Psoas muscle (tissue), 8 donors: ENCODE results near the gene ADRM1. TPM values are rescaled to one million over a fixed set of nuclear protein-coding genes. Genes with fewer than 3 reads are reported as not detected.

Source experiments
- ATAC-seq, 4 donors: fragments of 200-7000 bp; cut with Tn5 transposase; one replicate each; pipeline ENCODE4 v1.9.1; 2020; ENCODE audit warnings: moderate library complexity in 3 of 4, mild to moderate bottlenecking in 2 of 4
- DNase-seq, 2 donors: peaks; one replicate each; pipeline ENCODE4 v3.0.0-alpha.2; 2020
- H3K27ac ChIP-seq: fragments of 200-600 bp; one replicate; pipeline ENCODE4 v1.8.0; 2022
- H3K27me3 ChIP-seq, 3 donors: fragments of 200-600 bp in 1 of 3; one replicate each; pipeline versions ENCODE4 v1.6.1 to v1.8.0; 2013 to 2022; ENCODE audit warnings: low read length in 2 of 3, mild to moderate bottlenecking in 2 of 3, moderate library complexity in 1 of 3; ENCODE audit not compliant: insufficient read depth in 3 of 3
- H3K36me3 ChIP-seq, 2 donors: fragments of 200-600 bp in 1 of 2; one replicate each; pipeline versions ENCODE4 v1.6.1 to v1.8.0; 2013 to 2022; ENCODE audit warnings: low read depth in 1 of 2, mild to moderate bottlenecking in 1 of 2, moderate library complexity in 1 of 2; ENCODE audit not compliant: insufficient read depth in 1 of 2
- H3K4me1 ChIP-seq: fragments of 200-600 bp; one replicate; pipeline ENCODE4 v1.8.0; 2022
- H3K4me3 ChIP-seq: fragments of 200-600 bp; one replicate; pipeline ENCODE4 v1.8.0; 2022; ENCODE audit warnings: mild to moderate bottlenecking
- H3K9me3 ChIP-seq: fragments of 200-600 bp; one replicate; pipeline ENCODE4 v1.8.0; 2022
- CTCF ChIP-seq: fragments of 200-600 bp; IDR thresholded peaks from one replicate; pipeline ENCODE4 v1.8.0; 2022; ENCODE audit warnings: antibody characterized with exemption
- WGBS, 3 donors: extraction: QIAGEN DNeasy Blood & Tissue Kit; methylation state at CpG; one replicate each; pipeline versions ENCODE4 v1.1.6 to v1.1.7; 2013; 5-methylcytosine and 5-hydroxymethylcytosine counted together
- intact Hi-C, 2 donors: fragments of 100-400 bp; cut with DNase I; formaldehyde crosslinking; loops; one replicate each; pipeline versions ENCODE4 v1.11.0 to v1.14.2; 2022
- polyA plus RNA-seq, 3 donors: library from polyadenylated mRNA; stranded (reverse); fragments of 200-250 nt; gene quantifications; one replicate each; pipeline ENCODE4 v1.2.3, GENCODE V29; 2013
- total RNA-seq, 4 donors: library from RNA; stranded (reverse); fragmentation: NEBNext Ultra II Directional in 2 of 4; extraction: Animal tissue kit (Norgen Biotek cat#: 25700) in 2 of 4; gene quantifications; one replicate each; pipeline versions ENCODE4 v1.2.1 to v1.2.4, GENCODE V29; 2021 to 2023
- donor health status: healthy with polysubstance abuse.
- donor health status: DM: no; HTN: no; CAD: no; lungs with moderate emphysema.
- donor health status: Bipolar disorder and iron deficiency.
- donor health status: healthy.
- donor health status: DM: yes; HTN: yes; CAD: no.
- donor health status: DM: no; HTN: no; CAD: no.
- donor health status: DM: no; HTN: no; CAD: no.
- donor health status: DM: yes; HTN: yes; CAD: no.

The ADRM1 gene
- total and polyA plus RNA-seq, 7 donors: 142 to 603 (median 280) TPM

DNA sequence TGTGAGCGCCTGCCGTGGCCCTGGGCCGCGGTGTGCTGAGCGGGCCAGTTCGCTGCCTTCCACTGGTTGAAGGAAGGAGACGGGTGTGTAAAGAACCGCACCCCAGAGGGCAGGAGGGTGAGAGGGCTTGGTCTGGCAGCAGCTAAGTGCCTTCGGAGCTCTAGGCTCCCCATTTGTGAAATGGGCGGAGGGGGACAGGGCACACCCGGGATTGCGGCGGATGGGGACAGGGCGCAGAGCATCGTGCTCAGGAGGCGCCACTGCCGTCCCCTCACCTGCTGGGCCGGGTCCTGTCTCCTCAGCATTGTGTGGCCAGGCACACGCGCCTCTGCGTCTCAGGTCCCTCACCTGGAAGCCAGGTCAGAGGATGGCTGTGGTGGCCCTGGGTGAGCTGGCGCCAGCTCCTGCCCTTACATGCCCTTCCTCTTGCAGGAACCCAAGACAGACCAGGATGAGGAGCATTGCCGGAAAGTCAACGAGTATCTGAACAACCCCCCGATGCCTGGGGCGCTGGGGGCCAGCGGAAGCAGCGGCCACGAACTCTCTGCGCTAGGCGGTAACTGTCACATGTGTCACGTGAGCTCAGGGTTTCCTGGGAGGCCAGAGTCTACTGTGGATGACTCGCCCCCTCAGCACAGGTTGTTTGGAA, 3.1 kb downstream of the ADRM1 start:
- peaks cover 41% of the 10 kb centered on the region for H3K4me1 ChIP-seq
- no peak overlapping the region for H3K27ac ChIP-seq

DNA sequence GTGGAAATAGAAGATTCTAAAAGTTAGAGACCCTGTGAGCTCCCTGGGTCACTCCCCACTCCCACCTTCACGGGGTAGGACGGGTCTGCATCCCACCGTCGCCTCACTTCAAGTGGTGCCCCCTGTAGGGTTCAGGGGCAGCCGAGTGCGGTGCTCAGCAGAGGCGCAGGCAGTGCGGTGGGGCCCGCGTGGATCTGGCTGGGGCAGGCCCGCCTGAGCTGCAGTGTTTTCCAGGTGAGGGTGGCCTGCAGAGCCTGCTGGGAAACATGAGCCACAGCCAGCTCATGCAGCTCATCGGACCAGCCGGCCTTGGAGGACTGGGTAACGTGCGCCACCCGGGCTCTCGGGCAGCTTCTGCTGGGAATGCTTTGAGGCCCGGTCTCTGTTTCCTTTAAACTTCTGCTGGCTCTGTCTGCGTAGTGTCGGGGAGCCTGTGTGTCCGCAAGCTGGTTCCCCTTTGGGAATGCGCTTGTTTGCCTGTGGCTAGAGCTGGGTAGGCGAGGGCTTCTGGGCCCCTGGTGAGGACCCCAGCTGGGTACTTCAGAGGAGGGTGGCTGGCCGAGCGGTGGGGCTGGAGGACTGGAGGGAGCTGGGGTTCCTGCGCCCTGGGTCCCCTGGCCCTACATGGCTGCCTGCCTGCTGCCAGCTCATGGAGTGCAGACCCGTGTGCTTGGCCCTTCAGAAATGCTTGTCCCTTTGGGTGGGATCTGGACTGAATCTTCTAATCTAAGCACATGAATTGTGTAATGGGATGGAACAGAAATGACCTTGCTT, 3.8 kb downstream of the ADRM1 start:
- no peak for DNase-seq
- Histone ChIP-seq H3K4me3 (no peak overlapping the region), H3K27me3 (no peaks in the 10 kb centered on the region), H3K9me3 (no peaks in the 10 kb centered on the region), H3K4me1 (peaks cover 41% of the 10 kb centered on the region), H3K36me3 (peaks cover 3 to 76% of the 10 kb centered on the region in 2 donors), H3K27ac (no peak overlapping the region)
- no peak for TF ChIP-seq CTCF
- intact Hi-C loops: loop anchor here (5.0 to 10.0 kb wide), 2 partner anchors 66 to 188 kb away; no protein-coding TSS in a partner anchor
- WGBS, 3 donors: 90 to 93% (median 92%) methylated on average over 27 of the region's 27 CpGs
- ATAC-seq: no peak

More for the DNA sequence above, 3.1 kb downstream of the ADRM1 start:
- intact Hi-C loops: loop anchor here (5.0 to 10.0 kb wide), 2 partner anchors 66 to 189 kb away; no protein-coding TSS in a partner anchor
- TF ChIP-seq CTCF: no peak
- ATAC-seq (no peak), DNase-seq (no peak)
- Histone ChIP-seq H3K36me3 (peaks cover 3 to 69% of the 10 kb centered on the region in 2 donors), H3K9me3 (no peaks in the 10 kb centered on the region), H3K4me3 (peak overlapping the region; percentile 84), H3K27me3 (no peaks in the 10 kb centered on the region)
- WGBS, 3 donors: 85 to 93% (median 89%) methylated on average over 33 of the region's 33 CpGs

DNA sequence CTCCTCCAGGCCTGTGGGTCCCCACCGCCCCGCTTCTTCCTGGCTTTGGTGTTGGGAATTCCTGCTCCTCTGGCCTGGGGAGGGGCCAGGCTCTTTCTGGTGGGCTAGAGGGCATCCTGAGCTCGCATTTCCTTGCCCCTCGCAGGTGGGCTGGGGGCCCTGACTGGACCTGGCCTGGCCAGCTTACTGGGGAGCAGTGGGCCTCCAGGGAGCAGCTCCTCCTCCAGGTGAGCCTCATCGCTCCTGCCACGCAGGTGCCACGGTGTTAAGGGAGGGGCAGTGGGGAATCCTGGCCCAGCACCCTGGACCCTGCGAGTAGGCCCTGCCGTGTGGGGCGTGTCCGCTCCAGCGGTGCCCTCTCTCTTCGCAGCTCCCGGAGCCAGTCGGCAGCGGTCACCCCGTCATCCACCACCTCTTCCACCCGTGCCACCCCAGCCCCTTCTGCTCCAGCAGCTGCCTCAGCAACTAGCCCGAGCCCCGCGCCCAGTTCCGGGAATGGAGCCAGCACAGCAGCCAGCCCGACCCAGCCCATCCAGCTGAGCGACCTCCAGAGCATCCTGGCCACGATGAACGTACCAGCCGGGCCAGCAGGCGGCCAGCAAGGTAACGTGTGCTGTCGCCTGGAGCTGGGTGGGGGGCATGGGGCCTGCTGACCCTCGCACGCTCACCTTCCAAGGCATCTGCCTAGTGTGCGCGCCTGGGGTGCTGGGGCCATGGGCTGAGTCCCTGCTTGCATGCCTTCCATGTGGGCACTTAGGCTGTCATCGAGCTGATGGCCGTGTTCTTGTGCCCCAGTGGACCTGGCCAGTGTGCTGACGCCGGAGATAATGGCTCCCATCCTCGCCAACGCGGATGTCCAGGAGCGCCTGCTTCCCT, 4.7 kb downstream of the ADRM1 start:
- H3K27ac ChIP-seq: no peak overlapping the region
- 51 to 64% (median 54%) methylated on average over 36 to 42 of the region's 42 CpGs for WGBS, 3 donors
- intact Hi-C loops: loop anchor here (5.0 to 10.0 kb wide), 2 partner anchors 65 to 187 kb away; no protein-coding TSS in a partner anchor
- no peak for ATAC-seq
- H3K36me3 ChIP-seq: peaks cover 3 to 84% of the 10 kb centered on the region in 2 donors
- no peaks in the 10 kb centered on the region for H3K27me3 ChIP-seq
- H3K4me3 ChIP-seq: no peak overlapping the region
- DNase-seq: no peak
- peaks cover 41% of the 10 kb centered on the region for H3K4me1 ChIP-seq
- H3K9me3 ChIP-seq: no peaks in the 10 kb centered on the region
- no peak for TF ChIP-seq CTCF

DNA sequence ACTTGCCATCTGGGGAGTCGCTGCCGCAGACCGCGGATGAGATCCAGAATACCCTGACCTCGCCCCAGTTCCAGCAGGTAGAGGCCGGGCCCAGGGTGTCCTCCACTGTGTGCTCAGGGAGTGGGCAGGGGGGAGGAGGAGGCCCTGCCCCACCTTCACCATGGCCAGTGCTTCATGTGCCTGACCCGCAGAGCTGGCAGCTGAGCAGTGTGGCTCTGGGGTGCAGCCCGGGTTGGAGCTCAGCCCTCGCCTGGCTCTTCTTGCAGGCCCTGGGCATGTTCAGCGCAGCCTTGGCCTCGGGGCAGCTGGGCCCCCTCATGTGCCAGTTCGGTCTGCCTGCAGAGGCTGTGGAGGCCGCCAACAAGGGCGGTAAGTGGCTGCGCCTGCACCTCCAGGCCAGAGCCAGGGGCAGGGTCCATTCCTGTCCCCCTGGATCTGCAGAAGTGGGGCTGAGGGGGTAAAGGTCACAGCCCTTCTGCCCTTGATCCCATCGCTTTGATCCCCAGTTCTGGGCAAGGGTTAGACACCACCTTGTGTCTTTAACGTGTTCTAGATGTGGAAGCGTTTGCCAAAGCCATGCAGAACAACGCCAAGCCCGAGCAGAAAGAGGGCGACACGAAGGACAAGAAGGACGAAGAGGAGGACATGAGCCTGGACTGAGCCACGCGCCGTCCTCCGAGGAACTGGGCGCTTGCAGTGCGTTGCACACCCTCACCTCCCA, 5.5 kb downstream of the ADRM1 start:
- no peak for TF ChIP-seq CTCF
- Histone ChIP-seq H3K4me3 (no peak overlapping the region), H3K9me3 (no peaks in the 10 kb centered on the region), H3K4me1 (peaks cover 41% of the 10 kb centered on the region), H3K27me3 (no peaks in the 10 kb centered on the region), H3K27ac (no peak overlapping the region), H3K36me3 (peaks cover 3 to 92% of the 10 kb centered on the region in 2 donors)
- intact Hi-C loops: loop anchor here (5.0 to 10.0 kb wide), 2 partner anchors 64 to 187 kb away; no protein-coding TSS in a partner anchor
- ATAC-seq (peak; percentile 9 to 47 (median 44)), DNase-seq (peak in 1 of 2 donors; percentile 77)
- 31 to 58% (median 31%) methylated on average over 29 of the region's 29 CpGs for whole genome bisulfite sequencing, 3 donors
